Caki2 (cell line): ENCODE data around the gene IFT80. TPM values are rescaled to one million over a fixed set of nuclear protein-coding genes. Genes with fewer than 3 reads are reported as not detected.

Experiments
- DNase-seq: peaks from one replicate; pipeline ENCODE4 v3.0.0-alpha.2; 2015; ENCODE audit warnings: low read depth
- in situ Hi-C: cut with HindIII; loops from 2 replicates; pipeline ENCODE4 v1.10.0; 2016; ENCODE audit warnings: low sequenced_read_pairs, low pct_unique_long_range_greater_than_20kb, mixed read lengths
- total RNA-seq: library from RNA; depleted of rRNA; stranded (reverse); fragments of >200 nt; shearing (Covaris generic); gene quantifications from 2 replicates; pipeline ENCODE4 v1.2.3, GENCODE V29; 2014; ENCODE audit warnings: low replicate concordance; rRNA removed

IFT80 gene
- 43.1 and 91.9 TPM in 2 replicates for total RNA-seq

- in situ Hi-C loops: no loop called here
- peak; percentile 100 for DNase-seq
Observed at GRCh38 chr3:160399125-160400029, at the start of gene IFT80, which contains the start of gene SMC4. Gene IFT80 (minus strand): TSS chr3:160399225. CDS start chr3:160384600, 14,625 bp downstream. Gene SMC4 (plus strand): TSS chr3:160399650. CDS start chr3:160400827, 1,177 bp downstream.

- no peak for DNase-seq
- in situ Hi-C loops: no loop called here
Observed at GRCh38 chr3:160447544-160447943, 48.5 kb upstream of the IFT80 start.

GRCh38 chr3:160446522-160447056 lies 47.6 kb upstream of the IFT80 start:
- DNase-seq: no peak
- in situ Hi-C loops: no loop called here

- in situ Hi-C loops: no loop called here
- DNase-seq: no peak
Observed at GRCh38 chr3:160445854-160446253, 46.8 kb upstream of the IFT80 start.

- no peak for DNase-seq
- in situ Hi-C loops: no loop called here
Observed at GRCh38 chr3:160444411-160444810, 45.4 kb upstream of the IFT80 start.

- in situ Hi-C loops: no loop called here
- no peak for DNase-seq
Observed at GRCh38 chr3:160440687-160441086, 41.7 kb upstream of the IFT80 start.

GRCh38 chr3:160437083-160437455 lies 38.0 kb upstream of the IFT80 start:
- DNase-seq: no peak
- in situ Hi-C loops: no loop called here

- DNase-seq: no peak
- in situ Hi-C loops: no loop called here
Observed at GRCh38 chr3:160435747-160436146, 36.7 kb upstream of the IFT80 start.

- no peak for DNase-seq
- in situ Hi-C loops: no loop called here
Observed at GRCh38 chr3:160435095-160435494, 36.1 kb upstream of the IFT80 start.

- in situ Hi-C loops: no loop called here
- DNase-seq: no peak
Observed at GRCh38 chr3:160434071-160434470, 35.0 kb upstream of the IFT80 start.

- in situ Hi-C loops: no loop called here
- no peak for DNase-seq
Observed at GRCh38 chr3:160427832-160428424, 28.9 kb upstream of the IFT80 start.

- in situ Hi-C loops: no loop called here
- no peak for DNase-seq
Observed at GRCh38 chr3:160417311-160417710, 18.3 kb upstream of the IFT80 start.

GRCh38 chr3:160413613-160414248 lies 14.7 kb upstream of the IFT80 start:
- DNase-seq: peak; percentile 53
- in situ Hi-C loops: no loop called here

GRCh38 chr3:160412477-160412876 lies 13.5 kb upstream of the IFT80 start:
- in situ Hi-C loops: no loop called here
- no peak for DNase-seq

- in situ Hi-C loops: no loop called here
Observed at GRCh38 chr3:160409812-160410610, 11.0 kb upstream of the IFT80 start.

GRCh38 chr3:160403796-160404470 lies 4.9 kb upstream of the IFT80 start:
- peak; percentile 48 for DNase-seq
- in situ Hi-C loops: no loop called here

More at GRCh38 chr3:160409812-160410610, 11.0 kb upstream of the IFT80 start:
- DNase-seq: no peak

- in situ Hi-C loops: no loop called here
- peak; percentile 51 for DNase-seq
Observed at GRCh38 chr3:160403028-160403545, 4.1 kb upstream of the IFT80 start.
